Hepatocyte (in vitro differentiated cells): ENCODE measurements around the gene PIP5K1C. TPM values are rescaled to one million over a fixed set of nuclear protein-coding genes. Genes with fewer than 3 reads are reported as not detected.

ENCODE experiments used
- DNase-seq: peaks from one replicate; pipeline ENCODE4 v3.0.0-alpha.2; 2016; ENCODE audit warnings: low spot score
- H2AFZ ChIP-seq: fragments of 200-600 bp; sonication (generic); 2 replicates; pipeline ENCODE4 v1.6.0; 2016; ENCODE audit warnings: antibody characterized with exemption, mild to moderate bottlenecking
- H3K27ac ChIP-seq: fragments of 200-600 bp; sonication (generic); 2 replicates; pipeline ENCODE4 v1.5.1; 2016; ENCODE audit warnings: mild to moderate bottlenecking
- H3K27me3 ChIP-seq: fragments of 200-600 bp; sonication (generic); 2 replicates; pipeline ENCODE4 v1.6.1; 2016
- H3K36me3 ChIP-seq: fragments of 200-600 bp; sonication (generic); replicated peaks from 2 replicates; pipeline ENCODE4 v1.5.1; 2016; ENCODE audit warnings: low read depth; ENCODE audit not compliant: insufficient read depth
- H3K4me1 ChIP-seq: fragments of 200-600 bp; sonication (generic); 2 replicates; pipeline ENCODE4 v1.5.1; 2016; ENCODE audit warnings: mild to moderate bottlenecking, moderate library complexity; ENCODE audit not compliant: insufficient read depth
- H3K4me2 ChIP-seq: fragments of 200-600 bp; sonication (generic); 2 replicates; pipeline ENCODE4 v1.6.0; 2016
- H3K4me3 ChIP-seq: fragments of 200-600 bp; sonication (generic); 2 replicates; pipeline ENCODE4 v1.5.1; 2016; ENCODE audit warnings: mild to moderate bottlenecking
- H3K79me2 ChIP-seq: fragments of 200-600 bp; sonication (generic); 2 replicates; pipeline ENCODE4 v1.6.0; 2017; ENCODE audit warnings: mild to moderate bottlenecking
- H3K9me2 ChIP-seq: fragments of 200-600 bp; sonication (generic); replicated peaks from 2 replicates; pipeline ENCODE4 v1.6.0; 2017; ENCODE audit warnings: mild to moderate bottlenecking; ENCODE audit not compliant: insufficient read depth
- H3K9me3 ChIP-seq: fragments of 200-600 bp; sonication (generic); 2 replicates; pipeline ENCODE4 v1.5.1; 2016; ENCODE audit warnings: low read depth, mild to moderate bottlenecking
- H4K20me1 ChIP-seq: fragments of 200-600 bp; sonication (generic); 2 replicates; pipeline ENCODE4 v1.6.0; 2016; ENCODE audit warnings: mild to moderate bottlenecking; ENCODE audit not compliant: insufficient read depth, poor library complexity, severe bottlenecking
- EZH2 ChIP-seq: fragments of 200-600 bp; sonication (generic); IDR thresholded peaks from 2 replicates; pipeline ENCODE4 v1.6.1; 2016; ENCODE audit warnings: antibody characterized with exemption, mild to moderate bottlenecking, borderline replicate concordance
- EZH2phosphoT487 ChIP-seq: fragments of 200-600 bp; sonication (generic); IDR thresholded peaks from one replicate; pipeline ENCODE4 v1.6.1; 2018; ENCODE audit warnings: antibody characterized with exemption, mild to moderate bottlenecking, low read depth, moderate library complexity; ENCODE audit not compliant: unreplicated experiment, severe bottlenecking
- WGBS: methylation state at CpG from one replicate; pipeline ENCODE4 v1.1.6; 2016; ENCODE audit warnings: low lambda C conversion rate; ENCODE audit errors: missing lambda C conversion rate; 5-methylcytosine and 5-hydroxymethylcytosine counted together
- polyA plus RNA-seq: library from polyadenylated mRNA; unstranded; fragments of >200 nt; fragmentation: Nextera tagmentation; extraction: Ambion mirVana; gene quantifications from 2 replicates; pipeline ENCODE4 v1.2.1, GENCODE V29; 2016
- total RNA-seq: library from RNA; depleted of rRNA; stranded (reverse); fragments of >200 nt; gene quantifications from 2 replicates; pipeline ENCODE4 v1.2.3, GENCODE V29; 2014
- TF ChIP-seq, protein P1 (sequence below): fragments of 200-600 bp; sonication (generic); IDR thresholded peaks from 2 replicates; pipeline ENCODE4 v1.5.1; 2016; ENCODE audit warnings: antibody characterized with exemption, mild to moderate bottlenecking; ENCODE audit not compliant: poor library complexity

The PIP5K1C gene
- total and polyA plus RNA-seq, 2 experiments from 2014 or later, result 20.7 to 37.1 TPM

GRCh38 chr19:3646336-3647092 lies 53.8 kb downstream of the PIP5K1C start:
- no peak overlapping the region for H3K4me2 ChIP-seq
- WGBS, result 91% methylated on average over 20 of the region's 23 CpGs
- H3K27ac ChIP-seq, result no peak overlapping the region
- H3K9me3 ChIP-seq, result no peaks in the 10 kb centered on the region
- H4K20me1 ChIP-seq, result no peaks in the 10 kb centered on the region
- H2AFZ ChIP-seq, result no peak overlapping the region
- no peaks in the 10 kb centered on the region for H3K36me3 ChIP-seq
- H3K9me2 ChIP-seq, result no peaks in the 10 kb centered on the region
- no peaks in the 10 kb centered on the region for H3K27me3 ChIP-seq
- TF ChIP-seq EZH2 (no peak), EZH2phosphoT487 (no peak)
- TF ChIP-seq, protein P1, sequence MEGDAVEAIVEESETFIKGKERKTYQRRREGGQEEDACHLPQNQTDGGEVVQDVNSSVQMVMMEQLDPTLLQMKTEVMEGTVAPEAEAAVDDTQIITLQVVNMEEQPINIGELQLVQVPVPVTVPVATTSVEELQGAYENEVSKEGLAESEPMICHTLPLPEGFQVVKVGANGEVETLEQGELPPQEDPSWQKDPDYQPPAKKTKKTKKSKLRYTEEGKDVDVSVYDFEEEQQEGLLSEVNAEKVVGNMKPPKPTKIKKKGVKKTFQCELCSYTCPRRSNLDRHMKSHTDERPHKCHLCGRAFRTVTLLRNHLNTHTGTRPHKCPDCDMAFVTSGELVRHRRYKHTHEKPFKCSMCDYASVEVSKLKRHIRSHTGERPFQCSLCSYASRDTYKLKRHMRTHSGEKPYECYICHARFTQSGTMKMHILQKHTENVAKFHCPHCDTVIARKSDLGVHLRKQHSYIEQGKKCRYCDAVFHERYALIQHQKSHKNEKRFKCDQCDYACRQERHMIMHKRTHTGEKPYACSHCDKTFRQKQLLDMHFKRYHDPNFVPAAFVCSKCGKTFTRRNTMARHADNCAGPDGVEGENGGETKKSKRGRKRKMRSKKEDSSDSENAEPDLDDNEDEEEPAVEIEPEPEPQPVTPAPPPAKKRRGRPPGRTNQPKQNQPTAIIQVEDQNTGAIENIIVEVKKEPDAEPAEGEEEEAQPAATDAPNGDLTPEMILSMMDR, result no peak
- no peak overlapping the region for H3K4me3 ChIP-seq
- no peak for DNase-seq
- no peaks in the 10 kb centered on the region for H3K79me2 ChIP-seq
- no peaks in the 10 kb centered on the region for H3K4me1 ChIP-seq

DNA sequence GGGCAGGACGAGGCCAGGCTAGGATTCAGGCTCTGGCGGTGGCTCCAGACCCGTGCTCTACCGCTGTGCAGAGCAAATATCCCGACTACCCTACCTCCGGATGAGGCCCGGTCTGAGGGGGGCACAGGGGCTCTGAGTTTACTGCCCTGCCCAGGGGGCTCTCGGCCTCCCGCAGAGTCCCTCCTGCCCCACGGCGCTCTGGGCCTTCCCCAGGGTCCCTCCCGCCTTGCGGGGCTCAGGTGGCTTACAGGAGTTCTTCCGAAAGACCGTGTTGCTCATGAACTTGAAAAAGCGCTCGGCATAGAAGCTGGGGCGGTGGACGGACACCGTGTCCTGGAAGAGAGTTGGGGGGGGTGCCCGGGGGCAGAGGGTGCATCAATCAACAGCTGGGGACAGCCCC lies 54.5 kb downstream of the PIP5K1C start:
- no peaks in the 10 kb centered on the region for H3K36me3 ChIP-seq
- no peak overlapping the region for H2AFZ ChIP-seq
- no peaks in the 10 kb centered on the region for H3K9me3 ChIP-seq
- no peak overlapping the region for H3K4me2 ChIP-seq
- H3K4me1 ChIP-seq, result no peaks in the 10 kb centered on the region
- WGBS, result 96% methylated on average over 19 of the region's 21 CpGs
- no peaks in the 10 kb centered on the region for H3K27me3 ChIP-seq
- H3K79me2 ChIP-seq, result no peaks in the 10 kb centered on the region
- H3K27ac ChIP-seq, result no peak overlapping the region
- H3K4me3 ChIP-seq, result no peak overlapping the region
- H3K9me2 ChIP-seq, result no peaks in the 10 kb centered on the region
- TF ChIP-seq, protein P1, result no peak
- TF ChIP-seq EZH2phosphoT487 (no peak), EZH2 (no peak)
- DNase-seq, result no peak
- H4K20me1 ChIP-seq, result no peaks in the 10 kb centered on the region

- no peaks in the 10 kb centered on the region for H3K27me3 ChIP-seq
- no peaks in the 10 kb centered on the region for H4K20me1 ChIP-seq
- TF ChIP-seq EZH2phosphoT487 (no peak), EZH2 (no peak)
- TF ChIP-seq, protein P1, result no peak
- no peak overlapping the region for H3K4me2 ChIP-seq
- H3K4me1 ChIP-seq, result no peaks in the 10 kb centered on the region
- no peaks in the 10 kb centered on the region for H3K9me2 ChIP-seq
- no peak for DNase-seq
- no peak overlapping the region for H2AFZ ChIP-seq
- H3K9me3 ChIP-seq, result no peaks in the 10 kb centered on the region
- H3K27ac ChIP-seq, result no peak overlapping the region
- H3K36me3 ChIP-seq, result no peaks in the 10 kb centered on the region
- H3K79me2 ChIP-seq, result no peaks in the 10 kb centered on the region
- H3K4me3 ChIP-seq, result no peak overlapping the region
- WGBS, result 96% methylated on average over 11 of the region's 11 CpGs
These were observed 55.2 kb downstream of the PIP5K1C start for GRCh38 chr19:3645067-3645396.
